Measurements from ENCODE around the gene POLR3C. TPM values are rescaled to one million over a fixed set of nuclear protein-coding genes. Genes with fewer than 3 reads are reported as not detected.

POLR3C gene
- total RNA-seq, 1 experiment from 2014 or later: 29.3 TPM

DNA sequence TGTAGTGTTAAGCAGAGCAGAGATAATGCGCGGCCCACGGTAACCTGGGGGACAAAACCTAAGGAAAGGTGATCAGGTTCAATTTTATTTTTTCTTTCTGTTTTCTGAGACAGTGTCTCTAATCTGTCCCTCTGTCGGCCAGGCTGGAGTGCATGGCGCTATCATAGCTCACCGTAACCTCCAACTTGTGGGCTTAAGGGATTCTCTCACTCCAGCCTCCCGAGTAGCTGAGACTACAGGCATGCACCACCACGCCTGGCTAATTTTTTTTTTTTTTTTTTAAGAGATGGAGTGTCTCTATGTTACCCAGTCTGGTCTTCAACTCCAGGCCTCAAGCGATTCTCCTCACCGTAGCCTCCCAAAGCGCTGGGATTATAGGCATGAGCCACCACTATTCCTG is 62.4 kb downstream of the POLR3C start:
- no peaks in the 10 kb centered on the region for H3K9me3 Mint-ChIP-seq (ENCODE audit: low read depth, unreplicated experiment)
- no peak overlapping the region for H3K27ac Mint-ChIP-seq (ENCODE audit: unreplicated experiment)
- BruUV-seq (replicated peaks): no TSS peak
- H3K4me3 Mint-ChIP-seq (ENCODE audit: low read depth, unreplicated experiment): peak overlapping the region; percentile 43
- H3K36me3 Mint-ChIP-seq (ENCODE audit: insufficient read depth, unreplicated experiment): peaks cover 17% of the 10 kb centered on the region
- intact Hi-C loops (cut with micrococcal nuclease; ENCODE audit: unreplicated experiment): loop anchor here (2.0 kb wide), 1 partner anchor 28 kb away; the partner anchor contains the start of gene PIAS3
- CTCF ChIA-PET: interaction anchor here (1.9 to 2.0 kb wide), 3 partner anchors 27 to 41 kb away, joined by 7 to 16 read pairs (median 8); partner anchors contain the start of genes NUDT17 and PIAS3
- no peak for DNase-seq
- peaks cover 58% of the 10 kb centered on the region for H3K4me1 Mint-ChIP-seq (ENCODE audit: low read depth, unreplicated experiment)
- TF ChIP-seq CTCF (IDR thresholded peaks at IDR 0.05; ENCODE audit: unreplicated experiment): no peak
- H3K27me3 Mint-ChIP-seq (ENCODE audit: unreplicated experiment): peaks cover 20% of the 10 kb centered on the region

DNA sequence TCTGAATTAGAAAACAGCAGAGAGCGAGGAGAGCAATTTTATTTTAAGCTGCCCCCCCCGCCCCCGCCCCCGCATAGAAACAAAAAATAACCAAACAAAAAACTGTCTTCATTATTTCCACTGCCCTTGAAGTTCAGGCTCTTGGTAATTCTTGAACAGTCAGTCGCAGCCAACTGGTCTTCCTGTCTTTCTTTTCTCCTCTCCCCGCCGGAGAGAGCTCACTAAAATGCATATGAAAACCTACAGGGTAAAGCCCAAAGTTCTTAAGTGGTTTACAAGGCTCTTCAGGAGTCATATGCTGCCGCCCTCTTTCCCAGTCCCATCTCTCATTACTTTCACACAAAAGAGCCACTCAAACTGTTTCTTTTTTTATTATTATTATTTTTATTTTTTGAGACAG is 62.8 kb downstream of the POLR3C start:
- Mint-ChIP-seq H3K4me3 (ENCODE audit: low read depth, unreplicated experiment) (no peak overlapping the region), H3K27ac (ENCODE audit: unreplicated experiment) (no peak overlapping the region), H3K9me3 (ENCODE audit: low read depth, unreplicated experiment) (no peaks in the 10 kb centered on the region), H3K36me3 (ENCODE audit: insufficient read depth, unreplicated experiment) (peaks cover 17% of the 10 kb centered on the region), H3K4me1 (ENCODE audit: low read depth, unreplicated experiment) (peaks cover 60% of the 10 kb centered on the region), H3K27me3 (ENCODE audit: unreplicated experiment) (peaks cover 20% of the 10 kb centered on the region)
- CTCF ChIA-PET: interaction anchor here (0.6 to 2.0 kb wide), 6 partner anchors 8 to 130 kb away, joined by 4 to 16 read pairs (median 8); partner anchors contain the start of genes NUDT17 and PIAS3
- intact Hi-C loops (cut with micrococcal nuclease; ENCODE audit: unreplicated experiment): loop anchor here (2.0 kb wide), 1 partner anchor 28 kb away; the partner anchor contains the start of gene PIAS3
- DNase-seq: no peak
- no peak for TF ChIP-seq CTCF (IDR thresholded peaks at IDR 0.05; ENCODE audit: unreplicated experiment)
- BruUV-seq (replicated peaks): no TSS peak

GRCh38 chr1:145887631-145888030 is 63.6 kb downstream of the POLR3C start:
- no peak for TF ChIP-seq CTCF (IDR thresholded peaks at IDR 0.05; ENCODE audit: unreplicated experiment)
- peaks cover 20% of the 10 kb centered on the region for H3K27me3 Mint-ChIP-seq (ENCODE audit: unreplicated experiment)
- no peaks in the 10 kb centered on the region for H3K9me3 Mint-ChIP-seq (ENCODE audit: low read depth, unreplicated experiment)
- intact Hi-C loops (cut with micrococcal nuclease; ENCODE audit: unreplicated experiment): loop anchor here (2.0 kb wide), 1 partner anchor 29 kb away; the partner anchor contains the start of gene PIAS3
- DNase-seq: peak; percentile 67
- peaks cover 69% of the 10 kb centered on the region for H3K4me1 Mint-ChIP-seq (ENCODE audit: low read depth, unreplicated experiment)
- BruUV-seq (replicated peaks): no TSS peak
- H3K27ac Mint-ChIP-seq (ENCODE audit: unreplicated experiment): peak overlapping the region; percentile 81
- peaks cover 17% of the 10 kb centered on the region for H3K36me3 Mint-ChIP-seq (ENCODE audit: insufficient read depth, unreplicated experiment)
- CTCF ChIA-PET: interaction anchor here (0.6 to 2.0 kb wide), 5 partner anchors 9 to 107 kb away, joined by 4 to 16 read pairs (median 5); partner anchors contain the start of genes NUDT17 and PIAS3
- H3K4me3 Mint-ChIP-seq (ENCODE audit: low read depth, unreplicated experiment): peak overlapping the region; percentile 56

GRCh38 chr1:145889722-145890121 is 65.7 kb downstream of the POLR3C start:
- no peaks in the 10 kb centered on the region for H3K9me3 Mint-ChIP-seq (ENCODE audit: low read depth, unreplicated experiment)
- peaks cover 12% of the 10 kb centered on the region for H3K27me3 Mint-ChIP-seq (ENCODE audit: unreplicated experiment)
- intact Hi-C loops (cut with micrococcal nuclease; ENCODE audit: unreplicated experiment): loop anchor here (2.0 to 5.0 kb wide), 2 partner anchors 38 to 117 kb away; partner anchors contain the start of gene RBM8A
- BruUV-seq (replicated peaks): no TSS peak
- TF ChIP-seq CTCF (IDR thresholded peaks at IDR 0.05; ENCODE audit: unreplicated experiment): no peak
- peaks cover 77% of the 10 kb centered on the region for H3K4me1 Mint-ChIP-seq (ENCODE audit: low read depth, unreplicated experiment)
- no peak overlapping the region for H3K27ac Mint-ChIP-seq (ENCODE audit: unreplicated experiment)
- CTCF ChIA-PET: no interaction called here
- no peak for DNase-seq
- peaks cover 17% of the 10 kb centered on the region for H3K36me3 Mint-ChIP-seq (ENCODE audit: insufficient read depth, unreplicated experiment)
- H3K4me3 Mint-ChIP-seq (ENCODE audit: low read depth, unreplicated experiment): no peak overlapping the region
